ENCODE data around the gene ATP5PD.
"Not testable (repeated sequence)": the region's sequence is repeated elsewhere in the genome, so short reads cannot be mapped to it uniquely, and the experiment has no call there.

Gene ATP5PD

DNA sequence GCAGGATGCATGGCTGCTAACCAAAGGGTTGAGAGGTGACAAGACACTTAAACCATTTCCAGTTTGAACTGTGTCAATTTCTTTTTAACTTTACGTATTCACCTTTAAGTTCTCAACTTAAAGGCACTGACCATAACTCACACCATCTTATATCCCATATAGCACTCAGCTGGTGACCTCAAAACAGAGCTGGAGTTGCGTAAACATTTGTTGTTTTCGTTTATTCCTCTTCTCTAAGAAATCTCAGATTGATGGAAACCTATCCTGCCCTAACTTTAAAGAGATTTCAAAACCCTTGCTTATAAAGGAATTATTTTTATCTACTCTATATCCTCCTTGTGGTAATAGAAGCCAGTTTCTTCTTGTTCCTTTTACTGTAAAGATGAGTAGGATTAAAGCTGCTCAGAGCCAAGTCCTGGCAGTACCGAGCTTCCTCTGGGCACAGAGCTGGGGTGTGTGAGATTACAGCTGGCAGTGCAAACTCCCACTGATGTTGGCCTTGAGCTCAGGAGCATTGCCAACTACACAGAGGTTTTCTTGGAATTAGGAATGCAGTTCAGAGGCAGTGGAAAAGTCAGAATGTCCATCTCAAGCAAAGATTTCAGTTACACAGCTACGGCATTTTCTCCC, 1.6 kb upstream of the ATP5PD start:
- no peak for DNase-seq

GRCh38 chr17:75047398-75048098, 779 bp upstream of the ATP5PD start:
- DNase-seq, result no peak

- DNase-seq, result not testable (repeated sequence)
Observed at GRCh38 chr17:75045946-75046406, 793 bp downstream of the ATP5PD start.

GRCh38 chr17:75044716-75045115, 2.1 kb downstream of the ATP5PD start:
- no peak for DNase-seq

- DNase-seq, result not testable (repeated sequence)
Observed at GRCh38 chr17:75043789-75044188, 3.0 kb downstream of the ATP5PD start.

- DNase-seq, result no peak
Observed at GRCh38 chr17:75041656-75042280, 5.0 kb downstream of the ATP5PD start.

GRCh38 chr17:75039238-75039637, 7.5 kb downstream of the ATP5PD start:
- no peak for DNase-seq

GRCh38 chr17:75036643-75037268, 10.0 kb downstream of the ATP5PD start:
- peak in 1 of 2 experiments; percentile 18 for DNase-seq

- DNase-seq, result peak; percentile 94
Observed at GRCh38 chr17:75034236-75034908, 12.4 kb downstream of the ATP5PD start.

GRCh38 chr17:75033346-75034235, 13.2 kb downstream of the ATP5PD start:
- peak; percentile 96 to 97 for DNase-seq

GRCh38 chr17:75032720-75033280, 14.0 kb downstream of the ATP5PD start:
- DNase-seq, result no peak

GRCh38 chr17:75031972-75032719, 14.6 kb downstream of the ATP5PD start:
- DNase-seq, result peak; percentile 74 to 88

- DNase-seq, result no peak
Observed at GRCh38 chr17:75030161-75030560, 16.6 kb downstream of the ATP5PD start.

- DNase-seq, result not testable (repeated sequence)
Observed at GRCh38 chr17:75026650-75027049, 20.1 kb downstream of the ATP5PD start.

GRCh38 chr17:75025398-75025734, 21.4 kb downstream of the ATP5PD start:
- not testable (repeated sequence) for DNase-seq

DNA sequence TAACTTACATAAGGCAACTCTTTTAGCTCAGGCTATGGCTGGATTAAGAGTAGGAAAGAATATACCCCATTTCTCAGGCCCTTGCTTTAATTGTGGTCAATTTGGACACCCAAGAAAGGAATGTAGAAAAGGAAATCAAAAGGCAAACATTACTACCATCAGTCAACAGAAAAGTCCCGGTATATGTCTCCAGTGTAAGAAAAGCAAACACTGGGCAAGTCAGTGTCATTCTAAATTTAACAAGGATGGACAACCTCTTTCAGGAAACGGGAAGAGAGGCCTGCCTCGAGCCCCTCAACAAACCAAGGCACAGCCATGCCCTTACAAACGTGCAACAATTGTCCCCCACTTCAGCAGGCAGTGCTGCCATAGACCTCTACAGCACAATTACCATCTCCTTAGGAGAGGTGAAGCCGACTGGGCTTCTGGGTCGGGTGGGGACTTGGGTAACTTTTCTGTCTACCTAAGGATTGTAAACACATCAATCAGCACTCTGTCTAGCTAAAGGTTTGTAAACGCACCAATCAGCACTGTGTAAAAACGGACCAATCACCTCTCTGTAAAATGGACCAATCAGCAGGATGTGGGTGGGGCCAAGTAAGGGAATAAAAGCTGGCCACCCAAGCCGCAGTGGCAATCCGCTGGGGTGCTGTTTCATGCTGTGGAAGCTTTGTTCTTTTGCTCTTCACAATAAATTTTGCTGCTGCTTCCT, 21.9 kb downstream of the ATP5PD start:
- no peak for DNase-seq

DNA sequence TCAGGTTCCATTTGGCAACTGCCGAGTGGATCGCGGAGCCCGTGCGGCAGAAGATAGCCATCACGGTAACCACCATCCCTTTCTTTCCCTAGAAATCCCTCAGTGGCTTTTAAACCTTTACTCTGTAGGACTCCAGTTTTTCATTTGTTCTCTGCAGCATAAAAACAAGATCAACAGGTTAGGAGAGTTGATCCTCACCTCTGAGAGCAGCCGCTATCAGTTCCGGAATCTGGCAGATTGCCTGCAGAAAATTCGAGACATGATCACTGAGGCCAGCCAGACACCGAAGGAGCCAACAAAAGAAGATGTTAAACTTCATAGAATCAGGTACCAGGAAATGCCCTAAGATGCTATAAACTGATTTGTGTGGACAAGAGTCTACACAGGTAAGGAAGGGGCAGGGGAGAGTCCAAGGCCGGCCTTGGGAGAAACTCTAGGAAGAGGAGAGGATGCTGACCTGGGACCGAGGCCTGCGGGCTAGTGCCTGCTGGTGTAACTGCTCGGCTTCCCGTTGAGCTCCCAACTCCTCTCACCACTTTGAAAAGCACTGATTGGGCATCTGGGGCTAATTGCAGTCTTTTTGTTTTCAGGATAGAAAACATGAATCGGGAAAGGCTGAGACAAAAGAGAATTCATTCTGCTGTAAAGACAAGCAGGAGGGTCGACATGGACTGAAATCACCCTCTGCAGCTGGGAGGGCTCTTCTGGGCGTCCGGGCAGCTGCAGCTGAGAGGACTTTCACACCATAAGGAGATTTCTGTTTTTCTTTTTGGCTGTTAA, 26.2 kb downstream of the ATP5PD start:
- DNase-seq, result no peak

DNA sequence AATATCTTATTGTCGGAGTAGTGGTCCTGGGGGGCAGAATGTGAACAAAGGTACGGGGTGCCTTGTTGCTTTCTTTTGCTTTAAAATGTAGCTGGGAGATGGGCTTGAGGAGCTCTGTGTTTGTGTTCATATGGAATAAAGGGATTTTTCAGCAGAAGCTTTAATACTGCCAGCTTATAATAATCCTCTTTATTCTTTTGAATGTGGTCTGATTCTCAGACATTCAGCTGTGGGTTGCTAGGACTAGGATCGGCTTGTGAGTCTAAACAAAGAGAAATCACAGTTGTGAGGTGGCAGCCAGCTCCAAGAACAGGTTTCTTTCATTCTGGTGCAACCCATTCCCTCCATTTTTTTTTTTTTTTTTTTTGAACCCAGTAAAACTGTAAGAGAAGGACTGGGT, 27.1 kb downstream of the ATP5PD start:
- DNase-seq, result no peak

DNA sequence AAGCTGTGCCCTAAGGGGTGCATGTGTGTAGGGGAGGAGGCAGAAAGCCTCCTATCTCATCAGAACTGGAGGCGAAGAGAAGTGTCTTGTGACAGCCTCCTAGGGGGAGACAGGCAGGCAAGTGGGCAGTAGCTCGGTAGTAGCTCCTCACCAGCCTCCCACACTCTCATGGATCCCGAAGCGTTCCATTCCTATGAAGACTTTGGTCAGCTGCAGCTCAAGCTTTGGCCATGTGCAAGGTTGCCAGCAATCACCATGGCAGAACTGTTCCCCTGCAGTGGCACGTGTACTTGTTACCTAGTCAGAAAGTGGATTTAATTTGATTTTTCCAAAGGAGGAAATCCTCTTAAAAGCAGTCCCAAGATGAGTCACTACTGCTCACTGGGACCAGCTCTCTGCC, 27.6 kb downstream of the ATP5PD start:
- DNase-seq, result no peak
